Breast epithelium (tissue), 3 donors: ENCODE data around the gene FAM227B.

ENCODE experiments used
- POLR2AphosphoS5 ChIP-seq, 3 donors: sonication (generic); formaldehyde crosslinking; IDR thresholded peaks; one replicate each; pipeline ENCODE4 v1.6.1; 2017; ENCODE audit warnings: antibody characterized with exemption in 3 of 3
- TF ChIP-seq, protein P1 (sequence below), 3 donors: fragments of 450-650 bp; IDR thresholded peaks; one replicate each; pipeline ENCODE4 v1.5.1; 2016 to 2017; ENCODE audit warnings: antibody characterized with exemption in 3 of 3, mild to moderate bottlenecking in 3 of 3, moderate library complexity in 3 of 3

GRCh38 chr15:49621401-49621811 is 788 bp upstream of the FAM227B start:
- TF ChIP-seq, protein P1, sequence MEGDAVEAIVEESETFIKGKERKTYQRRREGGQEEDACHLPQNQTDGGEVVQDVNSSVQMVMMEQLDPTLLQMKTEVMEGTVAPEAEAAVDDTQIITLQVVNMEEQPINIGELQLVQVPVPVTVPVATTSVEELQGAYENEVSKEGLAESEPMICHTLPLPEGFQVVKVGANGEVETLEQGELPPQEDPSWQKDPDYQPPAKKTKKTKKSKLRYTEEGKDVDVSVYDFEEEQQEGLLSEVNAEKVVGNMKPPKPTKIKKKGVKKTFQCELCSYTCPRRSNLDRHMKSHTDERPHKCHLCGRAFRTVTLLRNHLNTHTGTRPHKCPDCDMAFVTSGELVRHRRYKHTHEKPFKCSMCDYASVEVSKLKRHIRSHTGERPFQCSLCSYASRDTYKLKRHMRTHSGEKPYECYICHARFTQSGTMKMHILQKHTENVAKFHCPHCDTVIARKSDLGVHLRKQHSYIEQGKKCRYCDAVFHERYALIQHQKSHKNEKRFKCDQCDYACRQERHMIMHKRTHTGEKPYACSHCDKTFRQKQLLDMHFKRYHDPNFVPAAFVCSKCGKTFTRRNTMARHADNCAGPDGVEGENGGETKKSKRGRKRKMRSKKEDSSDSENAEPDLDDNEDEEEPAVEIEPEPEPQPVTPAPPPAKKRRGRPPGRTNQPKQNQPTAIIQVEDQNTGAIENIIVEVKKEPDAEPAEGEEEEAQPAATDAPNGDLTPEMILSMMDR (IDR thresholded peaks at IDR 0.05) = no peak
- TF ChIP-seq POLR2AphosphoS5 (IDR thresholded peaks at IDR 0.05) = no peak
